ENCODE results near the gene CD3D.

Gene CD3D

DNA sequence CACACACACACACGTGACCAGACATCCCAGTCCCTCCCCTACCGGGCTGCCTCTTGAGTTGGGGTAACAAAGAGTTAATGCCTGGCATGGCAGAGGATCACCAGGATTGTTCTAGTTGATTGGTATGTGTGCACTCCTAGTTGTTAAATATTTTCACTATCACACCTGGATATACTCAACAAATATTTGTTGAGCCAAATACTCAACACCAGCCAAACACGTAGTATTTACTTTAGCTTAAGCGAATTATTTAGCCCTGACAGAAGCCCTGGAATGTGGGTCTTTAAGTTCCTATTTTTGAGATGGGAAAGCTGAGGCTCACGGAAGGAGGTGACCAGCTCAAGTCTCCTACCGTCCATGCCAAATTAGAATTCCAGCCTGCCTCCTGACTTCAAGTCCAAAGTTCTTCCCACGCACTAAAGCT is 27.5 kb downstream of the CD3D start:
- Histone ChIP-seq H2BK5ac (ENCODE audit: low read depth, low read length, poor library complexity, severe bottlenecking) (no peak overlapping the region), H2BK15ac (ENCODE audit: low read depth, poor library complexity, severe bottlenecking) (no peak overlapping the region), H2AFZ (ENCODE audit: low read depth, low read length) (no peak overlapping the region), H3K4me1 (ENCODE audit: control insufficient read depth, insufficient read depth, low read depth, low read length) (peaks cover 4% of the 10 kb centered on the region), H3K4ac (ENCODE audit: low read depth in 1 of 2, low read length in 2 of 2) (no peak overlapping the region), H2BK120ac (ENCODE audit: low read depth, low read length) (no peak overlapping the region), H2AK5ac (ENCODE audit: low read length, severe bottlenecking) (no peak overlapping the region), H3K4me2 (ENCODE audit: low read length, poor library complexity, severe bottlenecking) (no peak overlapping the region), H3K27ac (ENCODE audit: low read length, poor library complexity, severe bottlenecking) (no peak overlapping the region), H3K23ac (ENCODE audit: low read length in 2 of 2) (no peak overlapping the region), H3K4me3 (ENCODE audit: insufficient read depth in 1 of 2, low read depth in 1 of 2, low read length in 2 of 2) (no peak overlapping the region), H3K9me3 (ENCODE audit: control insufficient read depth, low read length) (no peaks in the 10 kb centered on the region), H3K14ac (ENCODE audit: low read length in 2 of 2) (no peak overlapping the region), H3K27me3 (ENCODE audit: control insufficient read depth in 1 of 2, insufficient read depth in 1 of 2, low read length in 2 of 2) (peaks cover 44 to 64% of the 10 kb centered on the region in 2 experiments), H3K18ac (ENCODE audit: low read depth in 1 of 2, low read length in 2 of 2) (no peak overlapping the region), H4K8ac (ENCODE audit: low read length) (no peak overlapping the region), H2BK12ac (ENCODE audit: low read length in 2 of 2) (no peak overlapping the region), H3K79me1 (replicated peaks; ENCODE audit: low read length, poor library complexity, severe bottlenecking) (no peaks in the 10 kb centered on the region), H3K36me3 (ENCODE audit: control insufficient read depth in 1 of 2, insufficient read depth in 2 of 2, low read depth in 1 of 2, low read length in 2 of 2) (no peaks in the 10 kb centered on the region), H4K91ac (ENCODE audit: low read length) (no peak overlapping the region), H3K9ac (ENCODE audit: low read length) (no peak overlapping the region)
- DNase-seq: no peak
- 58% methylated on average over 5 of the region's 7 CpGs for WGBS

DNA sequence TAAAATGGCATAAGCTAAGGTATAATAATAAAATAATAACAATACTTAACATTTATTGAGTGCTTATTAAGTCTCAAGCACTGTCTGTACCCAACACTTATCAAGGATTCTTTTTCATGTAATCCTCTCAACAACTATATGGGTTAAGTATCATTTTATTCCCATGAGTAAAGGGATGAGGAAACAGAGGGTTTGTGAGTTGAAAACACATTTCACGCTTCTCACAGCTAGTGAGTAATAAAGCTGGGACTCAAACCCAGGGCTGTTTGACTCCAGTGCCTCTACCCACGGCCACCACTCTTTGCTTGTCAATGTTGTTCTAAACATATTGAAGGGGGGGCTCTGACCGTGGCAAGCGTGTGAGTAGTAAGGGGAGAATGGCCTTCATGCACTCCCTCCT is 29.3 kb downstream of the CD3D start:
- H3K9ac ChIP-seq (ENCODE audit: low read length): no peak overlapping the region
- no peak for DNase-seq
- H3K4me3 ChIP-seq (ENCODE audit: insufficient read depth in 1 of 2, low read depth in 1 of 2, low read length in 2 of 2): no peak overlapping the region
- H3K9me3 ChIP-seq (ENCODE audit: control insufficient read depth, low read length): no peaks in the 10 kb centered on the region
- H3K27ac ChIP-seq (ENCODE audit: low read length, poor library complexity, severe bottlenecking): no peak overlapping the region
- no peak overlapping the region for H2BK120ac ChIP-seq (ENCODE audit: low read depth, low read length)
- 63% methylated on average over 1 of the region's 4 CpGs for WGBS
- H2BK5ac ChIP-seq (ENCODE audit: low read depth, low read length, poor library complexity, severe bottlenecking): no peak overlapping the region
- no peak overlapping the region for H3K18ac ChIP-seq (ENCODE audit: low read depth in 1 of 2, low read length in 2 of 2)
- H4K91ac ChIP-seq (ENCODE audit: low read length): no peak overlapping the region
- no peaks in the 10 kb centered on the region for H3K79me1 ChIP-seq (replicated peaks; ENCODE audit: low read length, poor library complexity, severe bottlenecking)
- no peak overlapping the region for H3K14ac ChIP-seq (ENCODE audit: low read length in 2 of 2)
- H3K4me2 ChIP-seq (ENCODE audit: low read length, poor library complexity, severe bottlenecking): no peak overlapping the region
- H2AFZ ChIP-seq (ENCODE audit: low read depth, low read length): no peak overlapping the region
- no peak overlapping the region for H4K8ac ChIP-seq (ENCODE audit: low read length)
- H2BK12ac ChIP-seq (ENCODE audit: low read length in 2 of 2): no peak overlapping the region
- H3K27me3 ChIP-seq (ENCODE audit: control insufficient read depth in 1 of 2, insufficient read depth in 1 of 2, low read length in 2 of 2): peaks cover 37 to 50% of the 10 kb centered on the region in 2 experiments
- no peak overlapping the region for H2BK15ac ChIP-seq (ENCODE audit: low read depth, poor library complexity, severe bottlenecking)
- H3K4me1 ChIP-seq (ENCODE audit: control insufficient read depth, insufficient read depth, low read depth, low read length): peaks cover 4% of the 10 kb centered on the region
- H3K36me3 ChIP-seq (ENCODE audit: control insufficient read depth in 1 of 2, insufficient read depth in 2 of 2, low read depth in 1 of 2, low read length in 2 of 2): no peaks in the 10 kb centered on the region
- no peak overlapping the region for H3K23ac ChIP-seq (ENCODE audit: low read length in 2 of 2)
- no peak overlapping the region for H3K4ac ChIP-seq (ENCODE audit: low read depth in 1 of 2, low read length in 2 of 2)
- H2AK5ac ChIP-seq (ENCODE audit: low read length, severe bottlenecking): no peak overlapping the region

DNA sequence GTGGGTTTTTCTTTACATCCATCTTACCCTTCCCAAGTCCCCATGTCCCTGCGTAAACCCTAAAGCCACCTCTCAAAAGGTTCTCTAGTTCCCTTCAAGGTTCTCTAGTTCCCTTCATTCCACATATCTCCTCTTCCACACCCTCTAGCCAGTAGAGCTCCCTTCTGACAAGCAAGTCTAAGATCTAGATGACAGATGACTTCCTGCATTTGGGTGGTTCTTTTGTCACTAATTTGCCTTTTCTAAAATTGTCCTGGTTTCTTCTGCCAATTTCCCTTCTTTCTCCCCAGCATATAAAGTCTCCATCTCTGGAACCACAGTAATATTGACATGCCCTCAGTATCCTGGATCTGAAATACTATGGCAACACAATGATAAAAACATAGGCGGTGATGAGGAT is 30.2 kb downstream of the CD3D start:
- H3K23ac ChIP-seq (ENCODE audit: low read length in 2 of 2): no peak overlapping the region
- no peak overlapping the region for H2BK5ac ChIP-seq (ENCODE audit: low read depth, low read length, poor library complexity, severe bottlenecking)
- no peak overlapping the region for H4K8ac ChIP-seq (ENCODE audit: low read length)
- H3K4me1 ChIP-seq (ENCODE audit: control insufficient read depth, insufficient read depth, low read depth, low read length): peaks cover 4% of the 10 kb centered on the region
- no peaks in the 10 kb centered on the region for H3K79me1 ChIP-seq (replicated peaks; ENCODE audit: low read length, poor library complexity, severe bottlenecking)
- H3K27me3 ChIP-seq (ENCODE audit: control insufficient read depth in 1 of 2, insufficient read depth in 1 of 2, low read length in 2 of 2): peaks cover 37 to 50% of the 10 kb centered on the region in 2 experiments
- no peak overlapping the region for H3K27ac ChIP-seq (ENCODE audit: low read length, poor library complexity, severe bottlenecking)
- H3K18ac ChIP-seq (ENCODE audit: low read depth in 1 of 2, low read length in 2 of 2): no peak overlapping the region
- H2BK12ac ChIP-seq (ENCODE audit: low read length in 2 of 2): no peak overlapping the region
- no peak overlapping the region for H2AK5ac ChIP-seq (ENCODE audit: low read length, severe bottlenecking)
- H3K14ac ChIP-seq (ENCODE audit: low read length in 2 of 2): no peak overlapping the region
- WGBS: 95% methylated on average over 2 of the region's 2 CpGs
- H4K91ac ChIP-seq (ENCODE audit: low read length): no peak overlapping the region
- no peak overlapping the region for H3K4me2 ChIP-seq (ENCODE audit: low read length, poor library complexity, severe bottlenecking)
- H3K9ac ChIP-seq (ENCODE audit: low read length): no peak overlapping the region
- no peak overlapping the region for H2BK15ac ChIP-seq (ENCODE audit: low read depth, poor library complexity, severe bottlenecking)
- no peak overlapping the region for H2BK120ac ChIP-seq (ENCODE audit: low read depth, low read length)
- H3K4ac ChIP-seq (ENCODE audit: low read depth in 1 of 2, low read length in 2 of 2): no peak overlapping the region
- DNase-seq: no peak
- H3K4me3 ChIP-seq (ENCODE audit: insufficient read depth in 1 of 2, low read depth in 1 of 2, low read length in 2 of 2): no peak overlapping the region
- no peaks in the 10 kb centered on the region for H3K36me3 ChIP-seq (ENCODE audit: control insufficient read depth in 1 of 2, insufficient read depth in 2 of 2, low read depth in 1 of 2, low read length in 2 of 2)
- H3K9me3 ChIP-seq (ENCODE audit: control insufficient read depth, low read length): no peaks in the 10 kb centered on the region
- H2AFZ ChIP-seq (ENCODE audit: low read depth, low read length): no peak overlapping the region

DNA sequence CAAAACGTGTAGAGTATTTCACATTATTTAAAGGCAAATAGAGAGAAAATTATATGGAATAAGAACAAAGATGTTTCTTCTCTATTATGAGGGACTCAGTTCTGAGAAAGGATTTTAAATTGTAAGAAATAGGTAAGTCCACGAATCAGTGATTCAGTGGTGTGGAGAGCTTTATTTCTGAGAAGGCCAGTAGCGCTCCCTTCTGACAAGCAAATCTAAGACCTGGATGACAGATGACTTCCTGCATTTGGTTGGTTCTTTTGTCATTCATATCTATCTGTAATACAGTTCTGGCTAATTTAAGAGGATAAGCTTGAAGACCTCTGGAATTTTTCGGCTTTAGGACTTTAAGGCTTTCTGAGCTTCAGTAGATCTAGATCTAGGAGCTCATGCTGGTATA is 31.0 kb downstream of the CD3D start:
- no peak overlapping the region for H3K23ac ChIP-seq (ENCODE audit: low read length in 2 of 2)
- no peaks in the 10 kb centered on the region for H3K36me3 ChIP-seq (ENCODE audit: control insufficient read depth in 1 of 2, insufficient read depth in 2 of 2, low read depth in 1 of 2, low read length in 2 of 2)
- H2BK120ac ChIP-seq (ENCODE audit: low read depth, low read length): no peak overlapping the region
- H2BK5ac ChIP-seq (ENCODE audit: low read depth, low read length, poor library complexity, severe bottlenecking): no peak overlapping the region
- no peak overlapping the region for H2BK15ac ChIP-seq (ENCODE audit: low read depth, poor library complexity, severe bottlenecking)
- H4K91ac ChIP-seq (ENCODE audit: low read length): no peak overlapping the region
- H3K27me3 ChIP-seq (ENCODE audit: control insufficient read depth in 1 of 2, insufficient read depth in 1 of 2, low read length in 2 of 2): peaks cover 37 to 49% of the 10 kb centered on the region in 2 experiments
- H3K9me3 ChIP-seq (ENCODE audit: control insufficient read depth, low read length): no peaks in the 10 kb centered on the region
- H3K79me1 ChIP-seq (replicated peaks; ENCODE audit: low read length, poor library complexity, severe bottlenecking): no peaks in the 10 kb centered on the region
- H3K9ac ChIP-seq (ENCODE audit: low read length): no peak overlapping the region
- no peak overlapping the region for H3K4ac ChIP-seq (ENCODE audit: low read depth in 1 of 2, low read length in 2 of 2)
- H3K14ac ChIP-seq (ENCODE audit: low read length in 2 of 2): no peak overlapping the region
- H2AFZ ChIP-seq (ENCODE audit: low read depth, low read length): no peak overlapping the region
- H3K18ac ChIP-seq (ENCODE audit: low read depth in 1 of 2, low read length in 2 of 2): no peak overlapping the region
- H4K8ac ChIP-seq (ENCODE audit: low read length): no peak overlapping the region
- H3K4me1 ChIP-seq (ENCODE audit: control insufficient read depth, insufficient read depth, low read depth, low read length): peaks cover under 1% of the 10 kb centered on the region
- 17% methylated on average over 1 of the region's 4 CpGs for WGBS
- H3K4me3 ChIP-seq (ENCODE audit: insufficient read depth in 1 of 2, low read depth in 1 of 2, low read length in 2 of 2): no peak overlapping the region
- no peak overlapping the region for H3K27ac ChIP-seq (ENCODE audit: low read length, poor library complexity, severe bottlenecking)
- H2AK5ac ChIP-seq (ENCODE audit: low read length, severe bottlenecking): no peak overlapping the region
- H3K4me2 ChIP-seq (ENCODE audit: low read length, poor library complexity, severe bottlenecking): no peak overlapping the region
- no peak for DNase-seq
- no peak overlapping the region for H2BK12ac ChIP-seq (ENCODE audit: low read length in 2 of 2)
